C1 segment of cervical spinal cord (tissue), 14 donors: Measurements from ENCODE around the gene FAM167B.

Source experiments
- DNase-seq, 14 donors: peaks; one replicate each; lab custom pipeline; 2025; lab: John Stamatoyannopoulos, UW

The FAM167B gene

DNA sequence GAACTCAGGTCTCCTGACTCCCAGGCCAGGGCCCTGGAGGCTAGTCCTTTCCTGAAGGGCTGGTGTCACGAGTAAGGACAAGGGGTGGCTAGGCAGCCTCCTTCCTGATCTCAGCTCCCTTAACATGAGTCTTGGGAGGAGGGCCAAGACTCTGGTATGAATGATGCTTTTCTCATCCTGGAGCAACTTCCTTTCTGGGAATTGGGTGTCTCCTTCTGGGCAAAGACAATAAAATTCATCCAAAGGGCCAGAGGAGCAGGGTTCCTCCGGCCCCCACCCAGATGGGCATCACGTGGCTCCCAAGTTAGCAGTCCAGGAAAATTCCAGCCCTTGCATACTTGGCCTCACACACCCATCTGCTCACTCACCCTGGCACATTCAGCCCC, at the start of gene FAM167B:
Gene FAM167B (plus strand): TSS at position 335 of the 386 bp plus-strand sequence. CDS start 200 bp downstream, outside the sequence.
- no peak for DNase-seq

- no peak for DNase-seq
Measured at GRCh38 chr1:32197837-32198236, 49.2 kb upstream of the FAM167B start.

- no peak for DNase-seq
Measured at GRCh38 chr1:32198237-32199042, 48.6 kb upstream of the FAM167B start.

GRCh38 chr1:32199043-32199716, 47.8 kb upstream of the FAM167B start:
- no peak for DNase-seq

DNA sequence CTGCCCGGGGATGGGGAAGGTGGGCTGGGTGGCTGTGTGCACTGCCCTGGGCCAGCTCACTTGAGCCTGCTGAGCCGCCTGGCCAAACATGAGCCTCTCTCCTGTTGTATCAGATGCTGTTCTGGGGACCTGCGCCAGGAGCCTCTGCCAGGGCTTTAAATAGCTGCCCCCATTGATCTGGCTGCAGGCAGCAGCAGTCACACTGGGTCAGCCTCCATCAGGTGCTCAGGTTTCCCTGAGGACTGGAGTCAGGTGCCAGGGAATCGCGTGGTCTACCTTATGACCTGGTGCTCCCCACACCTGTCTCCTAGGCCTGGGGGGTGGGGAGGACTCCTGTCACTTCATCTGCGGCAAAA, 47.3 kb upstream of the FAM167B start:
- peak in 7 of 14 donors; percentile 22 to 91 (median 37) for DNase-seq

DNA sequence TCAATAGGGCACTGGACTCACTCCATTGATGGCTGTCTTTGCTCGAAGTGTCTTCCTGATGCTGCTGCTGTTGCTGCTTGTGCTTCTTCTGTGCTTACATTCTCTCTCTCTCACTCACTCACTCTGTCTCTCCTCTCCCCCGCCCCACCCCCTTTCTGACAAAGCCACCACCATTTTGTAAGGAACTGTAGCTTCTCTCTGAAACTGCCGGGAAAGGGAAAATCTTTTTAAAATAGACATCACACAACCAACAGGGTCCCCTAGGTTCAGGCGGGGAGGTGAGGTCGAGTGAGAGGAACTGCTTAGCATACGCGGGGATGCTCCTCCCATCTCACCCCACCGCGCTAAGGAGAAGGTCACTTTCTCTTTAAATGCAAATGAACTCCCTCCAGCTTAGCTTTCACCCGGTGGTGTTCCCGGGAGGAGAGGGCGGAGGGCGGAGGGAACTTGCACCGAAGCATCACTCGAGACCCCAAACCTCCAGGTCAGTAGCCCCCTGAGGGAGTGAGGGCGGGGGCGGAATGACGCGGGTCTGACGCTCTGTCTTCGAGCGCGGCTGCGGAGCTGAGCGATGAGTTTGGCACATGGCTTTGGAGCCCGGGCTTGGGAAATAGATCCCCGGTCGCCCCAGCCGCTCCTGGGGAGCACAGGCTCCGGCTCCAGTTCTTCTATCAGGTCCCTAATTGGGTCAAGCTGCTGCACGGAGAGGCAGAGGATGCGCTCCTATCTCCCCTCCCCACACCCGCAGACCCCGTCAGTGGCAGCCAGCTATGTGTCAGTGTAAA, 46.6 kb upstream of the FAM167B start, which contains the start of gene CCDC28B:
Gene CCDC28B (plus strand): TSS at position 370 of the 785 bp plus-strand sequence. CDS start 1,341 bp downstream, outside the sequence.
- DNase-seq = peak in 12 of 14 donors; percentile 24 to 82 (median 56)

- DNase-seq = peak in 9 of 14 donors; percentile 33 to 69 (median 49)
Measured at GRCh38 chr1:32201011-32201855, 45.8 kb upstream of the FAM167B start.

- DNase-seq = no peak
Measured at GRCh38 chr1:32204943-32205361, 42.1 kb upstream of the FAM167B start.

GRCh38 chr1:32205401-32206370, 41.3 kb upstream of the FAM167B start, which contains the start of gene IQCC:
IQCC (plus strand) TSS chr1:32205671; CDS start chr1:32205682, 11 bp downstream.
- DNase-seq = peak in 13 of 14 donors; percentile 9 to 88 (median 73)

- no peak for DNase-seq
Measured at GRCh38 chr1:32208469-32208868, 38.6 kb upstream of the FAM167B start.

DNA sequence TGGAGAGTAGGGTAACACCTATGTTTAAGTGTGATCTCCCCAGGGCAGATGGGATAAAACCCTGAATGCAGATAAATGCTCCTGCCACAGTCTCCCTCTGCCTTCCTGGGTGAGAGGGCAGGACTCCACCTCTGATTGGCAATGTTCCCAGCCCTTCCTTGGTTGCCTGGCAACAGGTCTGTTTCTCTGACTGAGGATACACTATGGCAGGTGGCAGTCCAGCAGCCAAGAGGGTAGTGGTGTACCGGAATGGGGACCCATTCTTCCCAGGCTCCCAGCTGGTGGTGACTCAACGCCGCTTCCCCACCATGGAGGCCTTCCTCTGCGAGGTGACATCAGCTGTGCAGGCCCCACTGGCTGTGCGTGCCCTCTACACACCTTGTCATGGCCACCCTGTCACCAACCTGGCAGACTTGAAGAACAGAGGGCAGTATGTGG, 38.1 kb upstream of the FAM167B start, which contains the start of gene DCDC2B:
Gene DCDC2B (plus strand): TSS at position 199 of the 438 bp plus-strand sequence. CDS start 5 bp downstream, at position 204.
- DNase-seq = peak in 1 of 14 donors; percentile 14

DNA sequence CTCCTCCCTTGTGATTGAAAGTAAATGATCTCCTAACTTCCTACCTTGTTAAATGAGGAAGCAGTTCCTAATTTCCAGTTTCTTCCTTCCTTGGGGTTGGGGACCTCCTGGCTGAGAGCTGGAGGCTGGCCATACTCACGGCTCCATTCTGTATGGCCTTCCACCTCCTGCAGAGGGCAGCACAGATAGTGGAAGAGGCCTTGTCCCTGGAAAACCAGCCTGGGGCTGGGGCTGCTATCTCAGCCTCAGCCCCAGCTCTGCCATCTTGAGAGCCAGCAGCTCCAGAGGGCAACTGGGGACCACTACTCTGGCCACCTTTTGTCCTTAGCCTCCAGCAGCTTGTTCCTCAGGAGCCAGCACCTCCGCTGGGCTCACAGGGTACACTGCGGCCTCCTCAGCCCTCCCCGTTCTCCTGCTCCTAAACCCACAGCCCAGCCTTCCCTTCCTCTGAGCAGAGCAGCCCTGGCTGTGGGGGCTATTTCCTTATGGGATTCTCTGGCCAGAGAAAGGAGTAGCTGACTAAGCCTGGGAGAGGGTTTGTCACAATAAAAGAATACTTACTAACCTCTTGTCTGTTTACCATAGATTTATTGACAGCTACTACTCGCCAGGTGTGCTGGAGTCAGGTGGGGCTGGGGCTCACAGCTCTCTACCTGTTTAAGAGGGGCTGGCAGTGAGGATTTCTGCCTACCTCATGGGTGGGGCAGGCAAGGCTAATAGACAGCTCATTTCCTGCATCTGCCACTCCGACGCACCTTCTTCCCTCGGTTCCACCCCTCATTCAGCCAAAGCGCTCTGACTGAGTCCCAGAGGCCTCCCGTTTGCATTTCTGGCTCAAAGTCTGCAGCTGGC, 31.2 kb upstream of the FAM167B start:
- peak in 7 of 14 donors; percentile 4 to 39 (median 18) for DNase-seq

DNA sequence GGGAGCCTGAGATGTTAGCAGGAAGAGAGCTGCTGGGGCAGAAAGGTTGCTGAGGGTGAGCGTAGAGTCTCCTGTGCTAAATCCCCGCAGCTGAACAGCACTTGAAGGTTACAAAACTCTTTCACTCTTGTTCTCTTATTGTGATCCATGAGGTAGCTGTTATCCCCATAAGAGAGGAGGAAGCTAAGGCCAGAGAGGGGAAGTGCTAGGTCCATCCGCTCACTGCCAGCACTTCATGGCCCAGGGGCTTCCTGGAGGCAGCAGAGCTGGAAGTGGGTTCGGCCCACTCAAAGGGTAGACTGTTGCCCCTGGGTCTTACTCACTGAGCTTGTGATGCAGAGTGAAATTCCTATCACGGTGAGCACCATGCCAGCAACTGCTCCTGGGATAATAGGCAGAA, 30.5 kb upstream of the FAM167B start:
- DNase-seq = no peak

DNA sequence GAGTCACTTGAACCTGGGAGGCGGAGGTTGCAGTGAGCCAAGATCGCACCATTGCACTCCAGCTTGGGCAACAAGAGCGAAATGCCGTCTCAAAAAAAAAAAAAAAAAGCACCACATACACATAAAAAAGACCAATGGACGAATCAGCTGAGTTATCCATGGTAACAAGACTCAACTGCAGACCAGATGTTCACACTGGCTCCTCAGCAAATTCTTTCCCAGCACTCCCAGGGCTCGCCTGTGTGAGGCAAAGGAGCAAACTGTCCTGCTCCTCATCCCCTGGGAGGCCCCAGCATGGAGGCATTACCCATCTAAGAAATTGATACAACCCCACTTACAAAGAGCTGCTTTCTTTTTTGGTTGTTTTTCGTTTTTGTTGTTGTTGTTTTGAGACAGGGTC, 28.0 kb upstream of the FAM167B start:
- DNase-seq = no peak

- DNase-seq = no peak
Measured at GRCh38 chr1:32220746-32221580, 26.1 kb upstream of the FAM167B start.

DNA sequence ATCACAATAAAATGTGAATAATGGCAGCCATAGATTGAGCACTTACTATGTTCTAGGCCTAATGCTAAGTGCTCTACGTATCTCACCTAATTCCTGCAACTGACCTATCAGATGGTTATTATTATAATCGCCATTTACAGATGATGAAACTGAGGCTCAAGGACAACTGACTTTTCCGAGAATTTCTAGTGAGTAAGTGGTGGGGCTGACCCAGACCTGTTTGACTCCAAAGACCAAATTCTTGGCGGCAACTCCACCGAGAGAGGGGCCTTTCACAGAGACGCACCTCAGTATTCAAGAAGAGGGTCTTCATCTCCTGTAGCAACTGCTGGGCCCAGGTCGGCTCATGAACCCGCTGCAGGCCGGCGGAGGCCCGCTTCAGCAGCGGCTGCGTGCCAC, 25.4 kb upstream of the FAM167B start:
- no peak for DNase-seq

- DNase-seq = peak in 13 of 14 donors; percentile 33 to 90 (median 87)
Measured at GRCh38 chr1:32221980-32222755, 24.9 kb upstream of the FAM167B start, which contains the start of the genes EIF3I and TMEM234. EIF3I (plus strand) TSS chr1:32222407; CDS start chr1:32222442, 35 bp downstream. TMEM234 (minus strand) TSS chr1:32222353; CDS start chr1:32222322, 31 bp downstream.
